NB4 (cell line): ENCODE measurements around the gene IARS2.

Experiments used
- DNase-seq: peaks from one replicate; pipeline ENCODE4 v3.0.0; 2010; ENCODE audit warnings: low read depth
- H3K4me3 ChIP-seq: one replicate; pipeline ENCODE4 v1.5.1; 2011; ENCODE audit warnings: mild to moderate bottlenecking, low read depth, low read length, moderate library complexity
- MYC ChIP-seq: IDR thresholded peaks from 2 replicates; pipeline ENCODE4 v1.6.1; 2011; ENCODE audit warnings: low read depth, low read length
- POLR2A ChIP-seq: IDR thresholded peaks from 2 replicates; pipeline ENCODE4 v1.6.1; 2011; ENCODE audit warnings: mild to moderate bottlenecking; ENCODE audit not compliant: insufficient read length; ENCODE audit errors: extremely low read depth
- TF ChIP-seq, protein P1 (sequence below): IDR thresholded peaks from one replicate; pipeline ENCODE4 v1.5.1; 2012; ENCODE audit warnings: low read depth, low read length
- TF ChIP-seq, protein P2 (sequence below): IDR thresholded peaks from 2 replicates; pipeline ENCODE4 v1.6.1; 2011; ENCODE audit warnings: low read depth, low read length

IARS2 gene

DNA sequence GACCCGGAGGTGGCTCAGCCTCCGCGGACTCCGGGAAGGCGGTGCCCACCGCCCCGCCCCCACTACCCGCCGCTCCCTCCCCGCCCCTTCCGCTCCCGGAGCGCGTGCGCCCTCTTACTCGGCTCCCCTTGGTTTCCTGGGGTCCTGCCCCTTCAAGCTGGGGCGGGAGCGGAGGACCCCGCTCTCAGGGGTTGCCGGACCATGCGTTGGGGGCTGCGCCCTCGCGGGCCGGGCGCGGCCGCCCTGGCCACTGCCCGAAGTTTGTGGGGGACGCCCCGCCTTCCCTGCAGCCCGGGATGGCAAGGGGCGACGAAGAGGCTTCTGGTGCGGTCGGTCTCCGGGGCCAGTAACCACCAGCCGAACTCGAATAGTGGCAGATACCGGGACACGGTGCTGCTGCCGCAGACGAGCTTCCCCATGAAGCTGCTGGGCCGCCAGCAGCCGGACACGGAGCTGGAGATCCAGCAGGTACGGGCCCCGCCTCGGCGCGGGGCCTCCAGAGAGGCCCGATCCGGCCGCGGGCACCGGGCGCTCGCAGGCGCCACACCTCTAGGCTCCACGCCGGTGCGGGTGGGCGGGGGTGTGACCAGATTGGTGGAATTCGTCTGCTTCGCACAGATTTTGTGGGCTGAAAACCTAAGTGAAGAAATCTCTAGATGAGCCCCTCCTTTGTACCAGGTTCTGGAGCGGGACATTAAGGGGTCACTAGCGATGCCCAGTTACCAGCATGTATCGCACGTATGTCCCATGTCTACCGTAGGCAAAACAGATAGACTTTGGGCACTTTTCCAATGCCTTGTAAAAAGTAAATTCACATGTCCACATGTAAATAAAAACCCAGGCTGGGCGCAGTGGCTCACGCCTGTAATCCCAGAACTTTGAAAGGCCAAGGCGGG lies at the start of gene IARS2:
IARS2 (plus strand) TSS at position 117 of the 896 bp plus-strand sequence; CDS start at position 202, 85 bp downstream.
- DNase-seq: peak; percentile 89

DNA sequence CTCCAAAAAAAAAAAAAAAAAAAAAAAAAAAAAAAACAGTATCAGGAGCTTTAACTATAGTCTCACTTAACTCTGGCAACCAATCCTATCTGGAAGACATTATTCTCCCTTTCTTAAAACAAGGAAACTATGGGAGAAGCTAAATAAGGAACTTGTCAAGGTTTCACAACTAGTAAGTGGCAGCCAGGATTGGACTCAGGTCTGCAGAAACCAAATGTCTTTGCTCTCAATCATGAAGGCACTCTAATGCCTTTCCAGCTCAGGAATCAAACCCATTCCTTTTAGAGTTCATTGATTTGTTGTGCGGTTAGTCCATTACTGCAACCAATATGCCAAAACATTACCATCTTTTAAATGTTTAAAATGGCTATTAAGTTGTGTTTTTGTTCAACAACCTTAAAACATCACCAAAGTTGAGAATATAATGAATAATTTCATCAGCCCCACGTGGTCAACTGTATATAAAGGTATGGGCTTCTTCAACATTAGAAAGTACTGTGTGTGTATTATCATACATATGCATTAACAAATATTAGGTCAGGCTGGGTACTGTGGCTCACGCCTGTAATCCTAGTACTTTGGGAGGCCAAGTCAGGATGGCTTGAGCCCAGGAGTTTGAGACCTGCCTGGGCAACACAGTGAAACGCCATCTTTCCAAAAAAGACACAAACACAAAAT lies 49.1 kb upstream of the IARS2 start:
- DNase-seq: peak; percentile 60
- TF ChIP-seq POLR2A: no peak
- no peak for TF ChIP-seq MYC
- TF ChIP-seq, protein P1, sequence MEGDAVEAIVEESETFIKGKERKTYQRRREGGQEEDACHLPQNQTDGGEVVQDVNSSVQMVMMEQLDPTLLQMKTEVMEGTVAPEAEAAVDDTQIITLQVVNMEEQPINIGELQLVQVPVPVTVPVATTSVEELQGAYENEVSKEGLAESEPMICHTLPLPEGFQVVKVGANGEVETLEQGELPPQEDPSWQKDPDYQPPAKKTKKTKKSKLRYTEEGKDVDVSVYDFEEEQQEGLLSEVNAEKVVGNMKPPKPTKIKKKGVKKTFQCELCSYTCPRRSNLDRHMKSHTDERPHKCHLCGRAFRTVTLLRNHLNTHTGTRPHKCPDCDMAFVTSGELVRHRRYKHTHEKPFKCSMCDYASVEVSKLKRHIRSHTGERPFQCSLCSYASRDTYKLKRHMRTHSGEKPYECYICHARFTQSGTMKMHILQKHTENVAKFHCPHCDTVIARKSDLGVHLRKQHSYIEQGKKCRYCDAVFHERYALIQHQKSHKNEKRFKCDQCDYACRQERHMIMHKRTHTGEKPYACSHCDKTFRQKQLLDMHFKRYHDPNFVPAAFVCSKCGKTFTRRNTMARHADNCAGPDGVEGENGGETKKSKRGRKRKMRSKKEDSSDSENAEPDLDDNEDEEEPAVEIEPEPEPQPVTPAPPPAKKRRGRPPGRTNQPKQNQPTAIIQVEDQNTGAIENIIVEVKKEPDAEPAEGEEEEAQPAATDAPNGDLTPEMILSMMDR: no peak
- TF ChIP-seq, protein P2, sequence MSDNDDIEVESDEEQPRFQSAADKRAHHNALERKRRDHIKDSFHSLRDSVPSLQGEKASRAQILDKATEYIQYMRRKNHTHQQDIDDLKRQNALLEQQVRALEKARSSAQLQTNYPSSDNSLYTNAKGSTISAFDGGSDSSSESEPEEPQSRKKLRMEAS: no peak
- H3K4me3 ChIP-seq: peak overlapping the region; percentile 80

More for the DNA sequence above, at the start of gene IARS2:
- TF ChIP-seq, protein P2: peak; percentile 26; the same call in 1 of the 2 replicates
- TF ChIP-seq, protein P1: no peak
- peak; percentile 67 for TF ChIP-seq POLR2A
- peak within 1 kb of the TSS; percentile 90 for H3K4me3 ChIP-seq

DNA sequence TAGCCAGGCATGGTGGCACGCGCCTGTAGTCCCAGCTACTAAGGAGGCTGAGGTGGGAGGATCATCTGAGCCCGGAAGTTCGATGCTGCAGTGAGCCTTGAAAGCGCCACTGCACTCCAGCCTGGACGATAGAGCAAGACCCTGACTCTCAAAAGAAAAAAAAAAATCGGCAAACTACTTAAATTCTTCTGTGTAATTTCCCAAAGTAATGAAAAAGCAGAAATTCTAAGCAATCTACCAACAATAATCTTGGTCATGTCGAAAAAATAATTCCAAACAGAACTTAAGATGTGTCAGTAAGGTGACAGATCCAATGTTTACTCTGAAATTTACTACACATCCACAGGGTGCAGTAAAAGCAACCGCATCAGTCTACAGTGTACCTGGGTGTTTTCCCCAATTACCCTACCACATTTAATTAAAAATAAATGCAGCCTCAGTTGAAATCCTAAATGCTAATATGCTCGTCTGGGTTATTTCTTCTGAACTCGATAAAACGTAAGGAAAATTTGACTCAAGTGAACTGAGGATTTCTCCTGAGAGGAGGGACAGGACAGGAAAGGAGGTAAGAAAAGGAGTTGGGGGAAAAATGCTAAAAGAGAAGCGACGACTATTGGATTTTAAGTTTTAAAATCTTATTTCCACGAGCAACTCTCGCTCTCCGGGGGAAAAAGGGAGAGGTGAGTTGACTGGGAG lies 48.4 kb upstream of the IARS2 start:
- peak overlapping the region; percentile 80 for H3K4me3 ChIP-seq
- peak; percentile 55 for DNase-seq
- TF ChIP-seq, protein P2: no peak
- TF ChIP-seq, protein P1: no peak
- TF ChIP-seq MYC (no peak), POLR2A (no peak)

DNA sequence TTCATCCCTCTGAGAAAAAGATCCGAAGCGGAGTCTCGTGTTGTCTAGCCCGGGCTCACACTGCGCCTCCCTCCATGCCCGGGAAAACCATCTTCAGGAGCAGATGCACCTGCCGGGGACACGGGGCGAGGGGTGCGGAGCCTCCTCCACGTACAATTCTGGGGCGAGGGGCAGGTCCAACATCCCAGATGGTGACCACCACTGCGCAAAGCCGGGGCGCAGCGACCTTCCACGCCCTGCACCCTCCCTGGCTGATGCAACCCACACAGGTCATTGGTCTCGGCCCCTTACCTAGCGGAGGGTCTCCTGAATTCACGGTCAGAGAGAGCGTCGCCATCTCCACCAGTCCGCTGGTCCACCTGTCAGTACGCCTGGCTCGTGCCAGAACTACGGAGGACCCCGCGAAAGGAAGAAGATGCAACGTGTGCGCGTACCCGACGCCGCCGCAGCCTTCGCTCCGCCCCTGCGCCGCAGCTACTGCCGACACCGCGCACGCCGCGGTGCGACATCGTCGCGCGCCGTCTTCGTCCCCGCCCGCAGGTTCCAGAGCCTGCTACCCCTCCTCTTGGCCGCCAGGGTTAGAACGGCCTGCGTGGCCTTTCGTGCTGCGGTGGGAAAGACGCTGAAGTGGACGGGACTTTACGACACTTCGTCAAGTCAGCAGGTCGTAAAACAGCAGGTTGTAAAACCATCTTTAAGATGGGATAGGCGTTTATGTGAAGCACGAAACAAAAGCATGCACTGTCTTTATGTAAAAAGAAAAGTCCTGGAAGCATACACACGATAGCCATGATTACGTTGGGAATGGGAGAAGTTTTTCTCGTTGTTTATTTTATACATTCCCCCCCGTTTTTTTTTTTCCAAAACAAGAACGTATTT lies 47.6 kb upstream of the IARS2 start, which contains the start of gene EPRS1:
EPRS1 (minus strand) TSS at position 454 of the 879 bp plus-strand sequence; CDS start at position 337, 117 bp downstream.
- peak within 1 kb of the TSS; percentile 80 for H3K4me3 ChIP-seq
- TF ChIP-seq, protein P1: peak; percentile 33
- TF ChIP-seq POLR2A (peak; percentile 71), MYC (peak; percentile 78)
- TF ChIP-seq, protein P2: peak; percentile 77
- DNase-seq: peak; percentile 98
